CD4-positive, alpha-beta T cell treated with Interleukin-6 at 100 ng/mL for 8 hours (primary cell): ENCODE measurements around the gene KRT26.
A peak's percentile ranks its signal among the peaks of the same experiment; 100 is the strongest.

Source experiments
- DNase-seq: peaks from one replicate; pipeline ENCODE4 v3.0.0-alpha.2; 2020; ENCODE audit warnings: mixed read lengths, low spot score

KRT26 gene

GRCh38 chr17:40727447-40728231 lies 44.4 kb downstream of the KRT26 start:
- DNase-seq: no peak

- DNase-seq: peak; percentile 1
Observed at GRCh38 chr17:40726919-40727318, 45.1 kb downstream of the KRT26 start.

- DNase-seq: no peak
Observed at GRCh38 chr17:40724656-40725055, 47.3 kb downstream of the KRT26 start.

GRCh38 chr17:40722241-40722640 lies 49.8 kb downstream of the KRT26 start:
- no peak for DNase-seq

- no peak for DNase-seq
Observed at GRCh38 chr17:40720899-40721298, 51.1 kb downstream of the KRT26 start.

GRCh38 chr17:40718930-40719329 lies 53.1 kb downstream of the KRT26 start:
- no peak for DNase-seq

GRCh38 chr17:40717776-40718175 lies 54.2 kb downstream of the KRT26 start:
- DNase-seq: no peak
